GM12865 (cell line): Measurements from ENCODE around the gene RBM17.

Source experiments
- DNase-seq: peaks from one replicate; pipeline ENCODE4 v3.0.0; 2010; ENCODE audit warnings: low read depth
- H3K4me3 ChIP-seq: 2 replicates; pipeline ENCODE4 v1.5.1; 2011; ENCODE audit warnings: mild to moderate bottlenecking, low read depth, low read length, control low read depth
- CTCF ChIP-seq: IDR thresholded peaks from 2 replicates; pipeline ENCODE4 v1.5.1; 2011; ENCODE audit warnings: low read length, control low read depth, low read depth, inconsistent platforms; ENCODE audit not compliant: insufficient read depth; ENCODE audit errors: missing control alignments

RBM17 gene

GRCh38 chr10:6114805-6115341 is 26.0 kb downstream of the RBM17 start:
- TF ChIP-seq CTCF, result no peak
- DNase-seq, result peak; percentile 58
- H3K4me3 ChIP-seq, result no peak overlapping the region

GRCh38 chr10:6115411-6115810 is 26.6 kb downstream of the RBM17 start:
- no peak for DNase-seq
- H3K4me3 ChIP-seq, result no peak overlapping the region
- TF ChIP-seq CTCF, result no peak

DNA sequence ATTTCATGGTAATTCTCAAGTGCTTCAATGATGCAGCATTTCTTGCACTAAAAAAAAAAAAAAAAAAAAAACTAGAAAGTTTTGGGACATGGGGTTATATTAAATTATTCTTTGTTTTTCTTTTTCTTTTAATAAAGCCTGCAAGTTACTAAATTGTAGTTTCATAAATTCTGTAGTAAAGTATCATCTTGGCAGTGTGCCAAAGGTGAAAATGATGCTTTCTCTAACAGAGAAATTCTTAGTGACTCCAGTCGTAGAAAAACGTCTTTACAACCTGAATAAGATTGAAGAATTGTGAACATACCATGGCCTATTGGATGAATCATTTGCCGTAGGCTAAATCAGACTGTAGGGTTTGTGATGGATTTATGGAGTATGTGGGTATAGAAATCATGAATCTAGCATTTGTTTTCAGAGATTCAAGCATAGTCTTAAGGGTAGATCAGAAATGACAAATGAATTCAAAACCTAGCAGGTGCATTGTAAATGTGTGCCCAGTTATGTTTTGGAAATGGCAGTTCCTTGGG is 27.1 kb downstream of the RBM17 start:
- no peak overlapping the region for H3K4me3 ChIP-seq
- DNase-seq, result no peak
- no peak for TF ChIP-seq CTCF

DNA sequence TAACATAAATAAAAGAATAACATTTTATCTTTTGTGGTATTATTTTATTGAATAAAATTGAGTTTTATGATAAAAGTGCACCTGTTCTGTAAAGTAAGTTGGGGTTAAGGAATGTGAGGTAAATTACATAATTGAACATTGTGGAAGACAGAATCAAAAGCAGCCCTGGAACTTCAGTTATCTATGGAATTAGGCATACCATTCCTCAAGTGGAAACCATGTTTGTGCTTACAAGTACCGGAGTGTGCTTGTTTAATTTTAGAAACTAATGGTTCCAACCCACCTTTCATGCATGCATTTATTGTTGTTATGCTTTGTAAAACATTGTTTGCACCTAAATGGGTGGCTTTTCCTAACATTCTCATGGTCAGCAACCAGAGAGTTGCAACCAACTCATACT is 28.0 kb downstream of the RBM17 start:
- no peak for DNase-seq
- TF ChIP-seq CTCF, result no peak
- H3K4me3 ChIP-seq, result no peak overlapping the region

DNA sequence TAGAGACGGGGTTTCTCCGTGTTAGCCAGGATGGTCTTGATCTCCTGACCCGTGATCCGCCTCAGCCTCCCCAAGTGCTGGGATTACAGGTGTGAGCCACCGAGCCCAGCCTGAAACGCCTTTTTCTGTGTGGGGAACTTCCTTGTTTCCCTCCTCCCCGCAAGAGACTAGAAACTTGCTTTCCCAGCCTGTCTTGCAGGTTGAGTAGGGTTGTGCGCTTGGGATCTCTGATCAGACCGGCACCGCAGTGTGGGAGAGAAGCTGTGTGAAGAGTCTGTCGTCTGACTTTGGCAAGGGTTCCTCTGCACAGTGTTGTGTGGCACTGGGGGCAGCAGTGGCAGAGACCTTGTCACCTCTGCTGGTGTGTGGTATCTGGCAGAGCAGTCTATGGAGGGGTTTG is 28.9 kb downstream of the RBM17 start:
- no peak for DNase-seq
- no peak for TF ChIP-seq CTCF
- H3K4me3 ChIP-seq, result no peak overlapping the region

GRCh38 chr10:6119423-6119822 is 30.6 kb downstream of the RBM17 start:
- no peak overlapping the region for H3K4me3 ChIP-seq
- peak; percentile 27 for DNase-seq
- TF ChIP-seq CTCF, result no peak

DNA sequence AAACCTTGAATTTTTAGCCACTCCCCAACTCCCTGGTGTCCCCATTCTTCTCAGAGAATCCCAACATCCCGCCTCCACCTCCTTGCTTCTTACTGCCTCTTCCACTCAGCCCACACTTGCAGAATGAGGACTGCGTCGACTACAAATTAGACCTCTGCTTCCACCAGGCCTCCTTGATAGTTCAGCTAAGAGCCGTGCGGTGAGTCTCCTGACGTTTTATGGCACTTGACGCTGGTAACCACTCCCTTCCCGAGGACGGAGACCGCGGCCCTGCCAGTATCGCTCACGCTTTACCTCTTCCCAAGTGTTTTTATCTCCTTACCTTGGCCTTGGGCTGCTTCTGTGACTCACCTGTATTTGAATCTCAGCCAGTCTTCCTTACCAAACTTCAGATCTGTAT is 31.1 kb downstream of the RBM17 start:
- no peak for TF ChIP-seq CTCF
- no peak overlapping the region for H3K4me3 ChIP-seq
- no peak for DNase-seq
